Fibroblast of pulmonary artery (primary cell): ENCODE results near the gene LGALS9.
"Not testable (repeated sequence)": the region's sequence is repeated elsewhere in the genome, so short reads cannot be mapped to it uniquely, and the experiment has no call there.

Experiments
- DNase-seq: peaks from one replicate; pipeline ENCODE4 v3.0.0-alpha.2; 2010; ENCODE audit warnings: low read depth
- H3K4me3 ChIP-seq: replicated peaks from 2 replicates; pipeline ENCODE4 v1.5.1; 2011; ENCODE audit warnings: low read depth, mild to moderate bottlenecking, control low read depth, low read length, moderate library complexity
- TF ChIP-seq, protein P1 (sequence below): IDR thresholded peaks from 2 replicates; pipeline ENCODE4 v1.5.1; 2011; ENCODE audit warnings: mild to moderate bottlenecking, control low read depth, low read length, inconsistent platforms; ENCODE audit errors: missing control alignments

Gene LGALS9

GRCh38 chr17:27671591-27671910, 40.6 kb downstream of the LGALS9 start:
- no peak overlapping the region for H3K4me3 ChIP-seq
- DNase-seq = no peak
- TF ChIP-seq, protein P1, sequence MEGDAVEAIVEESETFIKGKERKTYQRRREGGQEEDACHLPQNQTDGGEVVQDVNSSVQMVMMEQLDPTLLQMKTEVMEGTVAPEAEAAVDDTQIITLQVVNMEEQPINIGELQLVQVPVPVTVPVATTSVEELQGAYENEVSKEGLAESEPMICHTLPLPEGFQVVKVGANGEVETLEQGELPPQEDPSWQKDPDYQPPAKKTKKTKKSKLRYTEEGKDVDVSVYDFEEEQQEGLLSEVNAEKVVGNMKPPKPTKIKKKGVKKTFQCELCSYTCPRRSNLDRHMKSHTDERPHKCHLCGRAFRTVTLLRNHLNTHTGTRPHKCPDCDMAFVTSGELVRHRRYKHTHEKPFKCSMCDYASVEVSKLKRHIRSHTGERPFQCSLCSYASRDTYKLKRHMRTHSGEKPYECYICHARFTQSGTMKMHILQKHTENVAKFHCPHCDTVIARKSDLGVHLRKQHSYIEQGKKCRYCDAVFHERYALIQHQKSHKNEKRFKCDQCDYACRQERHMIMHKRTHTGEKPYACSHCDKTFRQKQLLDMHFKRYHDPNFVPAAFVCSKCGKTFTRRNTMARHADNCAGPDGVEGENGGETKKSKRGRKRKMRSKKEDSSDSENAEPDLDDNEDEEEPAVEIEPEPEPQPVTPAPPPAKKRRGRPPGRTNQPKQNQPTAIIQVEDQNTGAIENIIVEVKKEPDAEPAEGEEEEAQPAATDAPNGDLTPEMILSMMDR = no peak

GRCh38 chr17:27671977-27672480, 41.0 kb downstream of the LGALS9 start:
- not testable (repeated sequence) for H3K4me3 ChIP-seq, DNase-seq

DNA sequence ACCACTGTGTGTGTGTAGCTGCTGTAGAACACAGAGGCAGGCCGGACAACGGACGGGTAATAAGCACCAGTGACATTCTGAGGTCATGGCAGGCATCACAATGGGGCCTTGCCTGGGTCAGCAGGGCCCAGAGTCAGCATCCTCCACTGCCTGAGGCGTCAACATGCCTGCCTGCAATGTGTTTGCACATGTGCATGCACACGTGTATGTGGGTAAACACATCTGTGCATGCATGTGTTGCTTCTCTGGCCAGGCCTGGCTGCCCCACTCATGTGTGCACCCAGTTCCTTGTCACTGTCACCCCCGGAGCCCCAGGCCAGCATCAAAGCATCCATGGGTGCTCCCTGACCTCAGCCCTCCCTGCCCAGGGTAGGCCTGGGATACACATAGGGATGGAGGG, 43.3 kb downstream of the LGALS9 start:
- TF ChIP-seq, protein P1 = no peak
- no peak for DNase-seq
- H3K4me3 ChIP-seq = no peak overlapping the region

GRCh38 chr17:27677191-27677590, 46.2 kb downstream of the LGALS9 start:
- TF ChIP-seq, protein P1 = no peak
- no peak overlapping the region for H3K4me3 ChIP-seq
- no peak for DNase-seq

DNA sequence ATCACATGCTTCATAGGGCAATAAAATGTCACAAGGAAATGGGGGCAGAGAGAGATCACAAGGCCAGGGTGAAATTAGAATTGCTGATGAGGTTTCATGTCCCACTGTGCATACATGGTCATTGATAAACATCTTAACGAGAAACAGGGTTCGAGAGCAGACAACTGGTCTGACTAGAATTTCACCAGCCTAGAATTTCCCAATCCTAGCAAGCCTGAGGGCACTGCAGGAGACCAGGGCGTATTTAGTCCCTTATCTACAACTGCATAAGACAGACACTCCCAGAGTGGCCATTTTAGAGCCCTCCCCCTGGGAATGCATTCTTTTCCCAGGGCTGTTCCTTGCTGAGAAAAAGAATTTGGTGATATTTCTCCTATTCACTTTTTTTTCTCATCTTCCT, 55.3 kb downstream of the LGALS9 start:
- not testable (repeated sequence) for DNase-seq, H3K4me3 ChIP-seq

- H3K4me3 ChIP-seq = no peak overlapping the region
- TF ChIP-seq, protein P1 = no peak
- no peak for DNase-seq
Measured at GRCh38 chr17:27690882-27691281, 59.9 kb downstream of the LGALS9 start.

DNA sequence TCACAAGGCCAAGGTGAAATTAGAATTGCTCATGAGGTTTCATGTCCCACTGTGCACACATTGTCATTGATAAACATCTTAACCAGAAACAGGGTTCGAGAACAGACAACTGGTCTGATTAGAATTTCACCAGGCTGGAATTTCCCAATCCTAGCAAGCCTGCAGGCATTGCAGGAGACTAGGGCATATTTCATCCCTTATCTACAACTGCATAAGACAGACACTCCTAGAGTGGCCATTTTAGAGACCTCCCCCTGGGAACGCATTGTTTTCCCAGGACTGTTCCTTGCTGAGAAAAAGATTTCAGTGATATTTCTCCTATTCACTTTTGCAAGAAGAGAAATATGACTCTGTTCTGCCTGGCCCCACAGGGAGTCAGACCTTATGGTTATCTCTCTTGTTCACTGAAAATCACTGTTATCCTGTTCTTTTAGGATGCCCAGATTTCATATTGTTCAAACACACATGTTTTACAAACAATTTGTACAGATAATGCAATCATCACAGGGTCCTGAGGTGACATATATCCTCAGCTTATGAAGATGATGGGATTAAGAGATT, 64.3 kb downstream of the LGALS9 start:
- not testable (repeated sequence) for DNase-seq, H3K4me3 ChIP-seq
